ENCODE data around the gene FCAR. TPM values are rescaled to one million over a fixed set of nuclear protein-coding genes. Genes with fewer than 3 reads are reported as not detected.
"Not testable (repeated sequence)": the region's sequence is repeated elsewhere in the genome, so short reads cannot be mapped to it uniquely, and the experiment has no call there.

Gene FCAR
- total and polyA plus RNA-seq, 4 donors: 0.18 to 9.1 TPM; not detected in 2

- Histone ChIP-seq H3K27ac (ENCODE audit: low read depth, low read length) (no peak overlapping the region), H3K9me3 (ENCODE audit: control insufficient read depth, insufficient read depth, low read length) (no peaks in the 10 kb centered on the region), H3K36me3 (ENCODE audit: control insufficient read depth, insufficient read depth, low read length) (no peaks in the 10 kb centered on the region), H3K27me3 (ENCODE audit: control insufficient read depth, insufficient read depth, low read length) (peaks cover 6% of the 10 kb centered on the region), H3K4me3 (ENCODE audit: low read depth, low read length) (no peak overlapping the region), H3K4me1 (ENCODE audit: control insufficient read depth, insufficient read depth, low read length) (no peaks in the 10 kb centered on the region)
- WGBS (ENCODE audit: insufficient coverage): 85% methylated on average over 7 of the region's 9 CpGs
- no peak for DNase-seq (ENCODE audit: low read depth in 4 of 6, low spot score in 6 of 6)
Observed at GRCh38 chr19:54883228-54883627, 9.2 kb downstream of the FCAR start.

DNA sequence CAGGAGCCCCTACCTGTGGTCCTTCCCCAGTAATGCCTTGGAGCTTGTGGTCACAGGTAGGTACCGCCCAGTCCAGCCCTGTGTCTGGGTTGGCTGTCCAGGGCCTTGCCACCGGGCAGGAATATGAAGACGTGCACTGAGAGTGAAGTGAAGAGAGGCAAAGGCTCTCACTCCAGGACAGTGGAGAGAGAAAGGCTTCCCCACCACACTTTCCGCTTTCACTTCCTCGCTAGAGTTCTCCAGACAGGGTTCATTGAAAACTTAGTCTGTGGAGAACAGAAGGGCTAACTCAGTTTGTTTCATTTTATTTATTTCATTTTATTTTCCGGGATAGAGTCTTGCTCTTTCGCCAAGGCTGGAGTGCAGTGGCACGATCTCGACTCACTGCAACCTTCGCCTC, 14.2 kb downstream of the FCAR start:
- no peaks in the 10 kb centered on the region for H3K4me1 ChIP-seq (ENCODE audit: control insufficient read depth, insufficient read depth, low read length)
- H3K27me3 ChIP-seq (ENCODE audit: control insufficient read depth, insufficient read depth, low read length): no peaks in the 10 kb centered on the region
- no peak overlapping the region for H3K27ac ChIP-seq (ENCODE audit: low read depth, low read length)
- H3K36me3 ChIP-seq (ENCODE audit: control insufficient read depth, insufficient read depth, low read length): no peaks in the 10 kb centered on the region
- no peak for DNase-seq (ENCODE audit: low read depth in 4 of 6, low spot score in 6 of 6)
- no peak overlapping the region for H3K4me3 ChIP-seq (ENCODE audit: low read depth, low read length)
- H3K9me3 ChIP-seq (ENCODE audit: control insufficient read depth, insufficient read depth, low read length): no peaks in the 10 kb centered on the region
- WGBS (ENCODE audit: insufficient coverage): 89% methylated on average over 8 of the region's 10 CpGs

- no peaks in the 10 kb centered on the region for H3K9me3 ChIP-seq (ENCODE audit: control insufficient read depth, insufficient read depth, low read length)
- no peak overlapping the region for H3K27ac ChIP-seq (ENCODE audit: low read depth, low read length)
- no peaks in the 10 kb centered on the region for H3K4me1 ChIP-seq (ENCODE audit: control insufficient read depth, insufficient read depth, low read length)
- WGBS (ENCODE audit: insufficient coverage): 87% methylated on average over 10 of the region's 11 CpGs
- H3K27me3 ChIP-seq (ENCODE audit: control insufficient read depth, insufficient read depth, low read length): no peaks in the 10 kb centered on the region
- no peak for DNase-seq (ENCODE audit: low read depth in 4 of 6, low spot score in 6 of 6)
- H3K36me3 ChIP-seq (ENCODE audit: control insufficient read depth, insufficient read depth, low read length): no peaks in the 10 kb centered on the region
- H3K4me3 ChIP-seq (ENCODE audit: low read depth, low read length): no peak overlapping the region
Observed at GRCh38 chr19:54889566-54889965, 15.5 kb downstream of the FCAR start.

DNA sequence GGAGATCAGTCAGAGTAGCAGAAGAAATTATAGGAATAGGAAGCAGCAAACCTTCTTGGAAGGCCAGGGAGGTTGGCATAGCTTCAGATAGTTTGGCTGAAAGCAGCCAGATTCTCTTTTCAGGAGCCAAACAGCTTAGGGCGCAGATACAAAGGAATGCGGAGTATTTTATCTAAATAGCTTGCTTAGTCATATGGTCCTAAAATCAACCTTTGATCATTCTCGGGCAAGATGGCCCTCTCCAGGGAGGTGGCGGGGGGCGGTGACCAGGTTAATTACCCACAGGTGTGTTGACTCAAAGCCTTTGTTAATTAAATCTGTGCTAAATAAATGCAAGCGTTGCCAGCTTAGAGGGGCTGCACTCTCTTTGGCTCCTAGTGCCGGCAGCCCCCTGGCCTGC, 19.4 kb downstream of the FCAR start:
- H3K4me1 ChIP-seq (ENCODE audit: control insufficient read depth, insufficient read depth, low read length): no peaks in the 10 kb centered on the region
- DNase-seq (ENCODE audit: low read depth in 4 of 6, low spot score in 6 of 6): no peak
- no peak overlapping the region for H3K27ac ChIP-seq (ENCODE audit: low read depth, low read length)
- H3K27me3 ChIP-seq (ENCODE audit: control insufficient read depth, insufficient read depth, low read length): no peaks in the 10 kb centered on the region
- no peaks in the 10 kb centered on the region for H3K36me3 ChIP-seq (ENCODE audit: control insufficient read depth, insufficient read depth, low read length)
- no peak overlapping the region for H3K4me3 ChIP-seq (ENCODE audit: low read depth, low read length)
- WGBS (ENCODE audit: insufficient coverage): 32% methylated on average over 5 of the region's 7 CpGs
- no peaks in the 10 kb centered on the region for H3K9me3 ChIP-seq (ENCODE audit: control insufficient read depth, insufficient read depth, low read length)

- not testable (repeated sequence) for H3K4me1 ChIP-seq (ENCODE audit: control insufficient read depth, insufficient read depth, low read length); H3K9me3 ChIP-seq (ENCODE audit: control insufficient read depth, insufficient read depth, low read length); H3K4me3 ChIP-seq (ENCODE audit: low read depth, low read length); H3K36me3 ChIP-seq (ENCODE audit: control insufficient read depth, insufficient read depth, low read length); H3K27ac ChIP-seq (ENCODE audit: low read depth, low read length); DNase-seq (ENCODE audit: low read depth in 4 of 6, low spot score in 6 of 6); H3K27me3 ChIP-seq (ENCODE audit: control insufficient read depth, insufficient read depth, low read length)
- 89% methylated on average over 16 of the region's 16 CpGs for WGBS (ENCODE audit: insufficient coverage)
Observed at GRCh38 chr19:54894106-54894505, 20.1 kb downstream of the FCAR start.

DNA sequence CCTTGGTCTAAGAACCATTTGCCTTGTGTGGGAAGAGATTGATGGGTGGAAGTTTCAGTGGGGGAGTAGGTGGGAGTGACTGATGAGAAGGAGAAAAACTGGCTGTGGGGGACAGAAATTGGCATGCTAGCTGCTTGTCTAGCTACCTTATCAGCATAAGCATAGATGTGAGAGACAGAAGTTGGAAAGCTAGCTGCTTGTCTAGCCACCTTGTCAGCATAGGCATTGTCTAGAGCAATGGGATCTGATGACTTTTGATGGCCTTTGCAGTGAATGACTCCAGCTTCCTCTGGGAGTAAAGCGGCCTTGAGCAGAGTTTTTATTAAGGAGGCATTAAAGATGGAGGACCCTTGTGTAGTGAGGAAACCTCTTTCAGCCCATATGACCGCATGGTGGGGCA, 22.0 kb downstream of the FCAR start:
- Histone ChIP-seq H3K36me3 (ENCODE audit: control insufficient read depth, insufficient read depth, low read length) (no peaks in the 10 kb centered on the region), H3K4me3 (ENCODE audit: low read depth, low read length) (no peak overlapping the region), H3K9me3 (ENCODE audit: control insufficient read depth, insufficient read depth, low read length) (no peaks in the 10 kb centered on the region), H3K27me3 (ENCODE audit: control insufficient read depth, insufficient read depth, low read length) (no peaks in the 10 kb centered on the region), H3K4me1 (ENCODE audit: control insufficient read depth, insufficient read depth, low read length) (no peaks in the 10 kb centered on the region), H3K27ac (ENCODE audit: low read depth, low read length) (no peak overlapping the region)
- no peak for DNase-seq (ENCODE audit: low read depth in 4 of 6, low spot score in 6 of 6)
- 87% methylated on average over 2 of the region's 2 CpGs for WGBS (ENCODE audit: insufficient coverage)

- not testable (repeated sequence) for DNase-seq (ENCODE audit: low read depth in 4 of 6, low spot score in 6 of 6); H3K27me3 ChIP-seq (ENCODE audit: control insufficient read depth, insufficient read depth, low read length); H3K4me3 ChIP-seq (ENCODE audit: low read depth, low read length); H3K27ac ChIP-seq (ENCODE audit: low read depth, low read length); H3K4me1 ChIP-seq (ENCODE audit: control insufficient read depth, insufficient read depth, low read length); H3K9me3 ChIP-seq (ENCODE audit: control insufficient read depth, insufficient read depth, low read length); H3K36me3 ChIP-seq (ENCODE audit: control insufficient read depth, insufficient read depth, low read length)
- WGBS (ENCODE audit: insufficient coverage): 77% methylated on average over 4 of the region's 7 CpGs
Observed at GRCh38 chr19:54898685-54899084, 24.6 kb downstream of the FCAR start.

DNA sequence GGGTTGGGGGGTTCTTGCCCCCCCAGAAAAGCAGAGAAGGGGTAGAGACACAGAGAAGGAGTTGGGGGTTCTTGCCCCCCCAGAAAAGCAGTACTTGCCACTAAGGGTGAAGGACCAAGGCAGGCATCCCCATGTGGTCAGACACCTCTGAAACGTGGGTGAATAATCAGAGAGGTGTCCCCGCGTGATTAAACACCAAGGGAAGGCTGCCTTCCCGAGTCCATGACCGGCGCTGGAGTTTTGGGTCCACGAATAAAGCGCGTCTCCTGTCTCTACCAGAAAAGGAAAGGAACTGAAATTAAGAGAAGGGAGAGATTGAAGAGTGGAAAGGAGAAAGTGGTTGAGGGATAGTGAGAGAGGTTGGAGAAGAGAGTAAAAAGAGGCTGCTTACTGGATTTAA, 25.6 kb downstream of the FCAR start:
- not testable (repeated sequence) for H3K4me1 ChIP-seq (ENCODE audit: control insufficient read depth, insufficient read depth, low read length); H3K27ac ChIP-seq (ENCODE audit: low read depth, low read length); DNase-seq (ENCODE audit: low read depth in 4 of 6, low spot score in 6 of 6); H3K4me3 ChIP-seq (ENCODE audit: low read depth, low read length); H3K9me3 ChIP-seq (ENCODE audit: control insufficient read depth, insufficient read depth, low read length); H3K36me3 ChIP-seq (ENCODE audit: control insufficient read depth, insufficient read depth, low read length); H3K27me3 ChIP-seq (ENCODE audit: control insufficient read depth, insufficient read depth, low read length)
- WGBS (ENCODE audit: insufficient coverage): 91% methylated on average over 9 of the region's 9 CpGs

DNA sequence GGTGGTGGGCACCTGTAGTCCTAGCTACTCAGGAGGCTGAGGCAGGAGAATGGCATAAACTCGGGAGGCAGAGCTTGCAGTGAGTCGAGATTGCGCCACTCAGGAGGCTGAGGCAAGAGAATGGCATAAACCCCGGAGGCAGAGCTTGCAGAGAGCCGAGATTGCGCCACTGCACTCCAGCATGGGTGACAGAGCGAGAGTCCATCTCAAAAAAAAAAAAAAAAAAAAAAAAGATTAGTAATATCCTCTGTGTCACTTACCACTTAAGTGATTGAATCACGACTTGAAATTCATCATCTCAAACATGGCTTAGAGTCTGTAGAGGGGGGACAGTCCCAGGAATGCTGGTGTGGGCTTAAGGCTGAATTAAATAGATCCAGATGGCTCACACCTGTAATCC, 27.1 kb downstream of the FCAR start:
- WGBS (ENCODE audit: insufficient coverage): 86% methylated on average over 4 of the region's 8 CpGs
- not testable (repeated sequence) for H3K9me3 ChIP-seq (ENCODE audit: control insufficient read depth, insufficient read depth, low read length)

DNA sequence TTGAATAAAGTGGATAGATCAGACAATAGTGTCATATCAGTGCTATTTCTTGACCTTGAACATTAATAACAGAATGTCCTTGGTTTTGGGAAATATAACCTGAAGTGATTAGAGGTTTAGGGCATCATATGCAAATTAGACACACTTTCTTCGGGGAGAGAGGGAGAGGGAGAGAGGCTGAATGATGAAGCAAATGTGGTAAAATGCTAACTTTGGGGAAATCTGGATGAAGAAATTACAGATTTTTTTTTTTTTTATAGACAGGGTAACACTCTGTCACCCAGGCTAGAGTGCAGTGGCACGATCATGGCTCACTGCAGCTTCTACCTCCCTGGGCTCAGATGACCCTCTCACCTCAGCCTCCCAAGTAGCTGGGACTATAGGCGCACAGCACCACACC, 28.0 kb downstream of the FCAR start:
- no peak for DNase-seq (ENCODE audit: low read depth in 4 of 6, low spot score in 6 of 6)
- WGBS (ENCODE audit: insufficient coverage): 86% methylated on average over 3 of the region's 3 CpGs
- H3K27ac ChIP-seq (ENCODE audit: low read depth, low read length): no peak overlapping the region
- no peaks in the 10 kb centered on the region for H3K27me3 ChIP-seq (ENCODE audit: control insufficient read depth, insufficient read depth, low read length)
- H3K9me3 ChIP-seq (ENCODE audit: control insufficient read depth, insufficient read depth, low read length): no peaks in the 10 kb centered on the region
- H3K4me3 ChIP-seq (ENCODE audit: low read depth, low read length): no peak overlapping the region
- H3K36me3 ChIP-seq (ENCODE audit: control insufficient read depth, insufficient read depth, low read length): no peaks in the 10 kb centered on the region
- no peaks in the 10 kb centered on the region for H3K4me1 ChIP-seq (ENCODE audit: control insufficient read depth, insufficient read depth, low read length)

More for the DNA sequence above, 27.1 kb downstream of the FCAR start:
- not testable (repeated sequence) for DNase-seq (ENCODE audit: low read depth in 4 of 6, low spot score in 6 of 6); H3K4me1 ChIP-seq (ENCODE audit: control insufficient read depth, insufficient read depth, low read length); H3K4me3 ChIP-seq (ENCODE audit: low read depth, low read length); H3K27me3 ChIP-seq (ENCODE audit: control insufficient read depth, insufficient read depth, low read length); H3K36me3 ChIP-seq (ENCODE audit: control insufficient read depth, insufficient read depth, low read length); H3K27ac ChIP-seq (ENCODE audit: low read depth, low read length)
